Parathyroid adenoma (tissue), 2 donors: Measurements from ENCODE around the gene ASS1.

ENCODE experiments used
- H2AFZ ChIP-seq: fragments of 300-600 bp; sonication (generic); one replicate; pipeline ENCODE4 v1.7.0; 2017; ENCODE audit warnings: antibody characterized with exemption, mild to moderate bottlenecking
- H3K27ac ChIP-seq: fragments of 300-600 bp; sonication (generic); one replicate; pipeline ENCODE4 v1.7.0; 2017
- H3K27me3 ChIP-seq: fragments of 300-600 bp; sonication (generic); one replicate; pipeline ENCODE4 v1.7.0; 2017; ENCODE audit warnings: low read length; ENCODE audit not compliant: control insufficient read depth, insufficient read depth
- H3K36me3 ChIP-seq: fragments of 300-600 bp; sonication (generic); one replicate; pipeline ENCODE4 v1.7.0; 2017; ENCODE audit warnings: low read length; ENCODE audit not compliant: control insufficient read depth, insufficient read depth
- H3K4me1 ChIP-seq: fragments of 300-600 bp; sonication (generic); one replicate; pipeline ENCODE4 v1.7.0; 2017; ENCODE audit warnings: control low read depth
- H3K4me2 ChIP-seq: fragments of 300-600 bp; sonication (generic); one replicate; pipeline ENCODE4 v1.7.0; 2017; ENCODE audit warnings: low read length
- H3K4me3 ChIP-seq: fragments of 300-600 bp; sonication (generic); one replicate; pipeline ENCODE4 v1.7.0; 2017; ENCODE audit warnings: low read depth, low read length
- H3K79me2 ChIP-seq: fragments of 300-600 bp; sonication (generic); one replicate; pipeline ENCODE4 v1.7.0; 2017; ENCODE audit warnings: control low read depth
- H3K9ac ChIP-seq: fragments of 300-600 bp; sonication (generic); one replicate; pipeline ENCODE4 v1.7.0; 2017; ENCODE audit warnings: mild to moderate bottlenecking
- H3K9me3 ChIP-seq: fragments of 300-600 bp; sonication (generic); one replicate; pipeline ENCODE4 v1.7.0; 2017; ENCODE audit warnings: low read length; ENCODE audit not compliant: control insufficient read depth
- CTCF ChIP-seq: fragments of 300-600 bp; sonication (generic); IDR thresholded peaks from one replicate; pipeline ENCODE4 v1.7.0; 2017; ENCODE audit warnings: antibody characterized with exemption, mild to moderate bottlenecking
- donor health status: primary hyperparathyroidism.

Gene ASS1

GRCh38 chr9:130527651-130528310, 83.0 kb downstream of the ASS1 start:
- Histone ChIP-seq H3K4me1 (no peaks in the 10 kb centered on the region), H3K79me2 (no peaks in the 10 kb centered on the region), H3K9me3 (no peaks in the 10 kb centered on the region), H2AFZ (no peak overlapping the region), H3K36me3 (no peaks in the 10 kb centered on the region), H3K4me3 (no peak overlapping the region), H3K9ac (no peak overlapping the region), H3K27me3 (no peaks in the 10 kb centered on the region), H3K4me2 (no peak overlapping the region), H3K27ac (no peak overlapping the region)
- TF ChIP-seq CTCF, result no peak

GRCh38 chr9:130528674-130529073, 83.9 kb downstream of the ASS1 start:
- Histone ChIP-seq H3K4me3 (no peak overlapping the region), H3K27me3 (no peaks in the 10 kb centered on the region), H3K36me3 (no peaks in the 10 kb centered on the region), H3K27ac (no peak overlapping the region), H3K9me3 (no peaks in the 10 kb centered on the region), H3K79me2 (no peaks in the 10 kb centered on the region), H3K9ac (no peak overlapping the region), H2AFZ (no peak overlapping the region), H3K4me2 (no peak overlapping the region), H3K4me1 (no peaks in the 10 kb centered on the region)
- TF ChIP-seq CTCF, result no peak

DNA sequence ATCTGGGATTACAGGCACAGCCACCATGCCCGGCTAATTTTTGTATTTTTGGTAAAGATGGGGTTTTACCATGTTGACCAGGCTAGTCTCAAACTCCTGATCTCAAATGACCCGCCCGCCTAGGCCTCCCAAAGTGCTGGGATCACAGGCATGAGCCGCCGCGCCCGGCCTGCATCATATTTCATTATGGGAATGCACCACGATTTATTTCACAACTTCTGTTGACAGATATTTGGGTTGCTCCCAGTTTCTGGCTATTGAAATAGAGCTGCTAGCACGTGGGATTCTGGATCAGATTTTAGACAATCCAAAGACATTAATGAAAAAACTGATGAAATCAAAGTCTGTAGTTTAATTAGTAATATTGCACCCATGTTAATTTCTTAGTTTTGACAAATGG, 86.2 kb downstream of the ASS1 start:
- Histone ChIP-seq H3K4me3 (no peak overlapping the region), H3K27me3 (no peaks in the 10 kb centered on the region), H3K4me2 (no peak overlapping the region), H2AFZ (no peak overlapping the region), H3K9me3 (no peaks in the 10 kb centered on the region), H3K9ac (no peak overlapping the region), H3K36me3 (no peaks in the 10 kb centered on the region), H3K27ac (no peak overlapping the region), H3K79me2 (no peaks in the 10 kb centered on the region), H3K4me1 (no peaks in the 10 kb centered on the region)
- TF ChIP-seq CTCF, result no peak

DNA sequence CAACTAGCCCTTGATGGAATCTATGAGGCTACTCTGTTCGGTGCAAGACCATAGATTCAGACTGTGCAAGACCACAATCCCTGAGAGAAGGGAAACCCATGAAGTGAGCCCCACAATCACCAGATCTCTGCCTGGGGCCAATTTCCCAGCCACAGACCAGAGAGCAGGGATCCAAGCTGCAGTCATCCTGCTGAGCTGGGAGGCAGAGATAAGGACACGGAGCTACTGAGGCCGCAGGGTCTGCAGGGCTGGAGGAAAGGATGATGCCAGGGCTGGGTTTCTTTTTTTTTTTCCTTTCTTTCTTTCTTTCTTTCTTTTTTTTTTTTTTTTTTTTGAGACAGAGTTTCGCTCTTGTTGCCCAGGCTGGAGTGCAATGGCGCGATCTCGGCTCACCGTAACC, 86.9 kb downstream of the ASS1 start:
- H3K9ac ChIP-seq, result no peak overlapping the region
- H3K36me3 ChIP-seq, result no peaks in the 10 kb centered on the region
- no peaks in the 10 kb centered on the region for H3K9me3 ChIP-seq
- no peaks in the 10 kb centered on the region for H3K4me1 ChIP-seq
- no peak overlapping the region for H3K4me3 ChIP-seq
- no peak overlapping the region for H2AFZ ChIP-seq
- H3K27me3 ChIP-seq, result no peaks in the 10 kb centered on the region
- no peak for TF ChIP-seq CTCF
- H3K79me2 ChIP-seq, result no peaks in the 10 kb centered on the region
- no peak overlapping the region for H3K27ac ChIP-seq
- H3K4me2 ChIP-seq, result no peak overlapping the region

DNA sequence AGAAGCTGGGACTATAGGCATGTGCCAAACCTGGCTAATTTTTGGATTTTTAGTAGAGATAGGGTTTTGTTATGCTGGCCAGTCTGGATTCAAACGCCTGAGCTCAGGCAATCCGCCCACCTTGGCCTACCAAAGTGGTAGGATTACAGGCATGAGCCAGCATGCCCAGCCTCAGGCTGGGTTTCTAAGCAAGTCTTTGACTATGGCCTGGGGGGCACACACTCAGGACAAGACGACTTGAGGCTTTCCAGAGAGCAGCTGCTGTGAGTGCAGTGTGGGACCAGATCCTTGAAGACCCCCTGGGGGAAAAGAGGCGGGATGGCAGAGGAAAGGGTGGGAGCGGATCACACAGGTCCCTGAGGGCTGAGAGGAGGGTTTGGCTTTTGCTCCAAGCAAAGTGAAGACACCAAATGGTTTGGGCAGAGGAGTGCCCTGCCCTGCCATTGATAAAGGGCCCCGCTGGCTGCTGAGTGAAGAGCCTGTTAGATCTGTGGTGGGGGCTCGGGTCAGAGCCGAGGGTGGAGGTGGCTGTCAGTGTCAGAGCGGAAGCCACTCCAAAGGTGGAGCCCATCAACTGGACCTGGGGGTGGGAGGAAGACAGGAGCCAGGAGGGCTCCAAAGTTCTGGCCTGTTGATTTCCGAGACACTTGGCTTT, 87.8 kb downstream of the ASS1 start:
- no peaks in the 10 kb centered on the region for H3K4me1 ChIP-seq
- H2AFZ ChIP-seq, result no peak overlapping the region
- no peaks in the 10 kb centered on the region for H3K9me3 ChIP-seq
- H3K4me3 ChIP-seq, result no peak overlapping the region
- H3K36me3 ChIP-seq, result no peaks in the 10 kb centered on the region
- H3K79me2 ChIP-seq, result no peaks in the 10 kb centered on the region
- no peak overlapping the region for H3K27ac ChIP-seq
- no peak overlapping the region for H3K4me2 ChIP-seq
- H3K9ac ChIP-seq, result no peak overlapping the region
- TF ChIP-seq CTCF, result no peak
- no peaks in the 10 kb centered on the region for H3K27me3 ChIP-seq
